Measurements from ENCODE around the gene LIAS. TPM values are rescaled to one million over a fixed set of nuclear protein-coding genes. Genes with fewer than 3 reads are reported as not detected.
"Not testable (repeated sequence)": the region's sequence is repeated elsewhere in the genome, so short reads cannot be mapped to it uniquely, and the experiment has no call there.

The LIAS gene
- 35.0 TPM for total RNA-seq
- long read RNA-seq, full-length matches to known transcripts, result 29 of 32 reads
- long read RNA-seq, partial matches to known transcripts, result 0 of 32 reads
- long read RNA-seq, other reads (novel, unspliced or antisense), result 3 of 32 reads

GRCh38 chr4:39458505-39459300 lies at the start of gene LIAS, which contains the start of gene RPL9:
TSS of gene LIAS (plus strand) at chr4:39459056. CDS start at chr4:39459118, 62 bp downstream.
TSS of gene RPL9 (minus strand) at chr4:39458922. CDS start at chr4:39458439, 483 bp downstream.
- Histone ChIP-seq H3K4me3 (peak within 1 kb of the TSS; percentile 78), H3K4me1 (peaks cover 52% of the 10 kb centered on the region), H3K27ac (replicated peaks) (peak within 1 kb of the TSS; percentile 91), H3K9me3 (replicated peaks) (no peaks in the 10 kb centered on the region), H3K36me3 (peaks cover 65% of the 10 kb centered on the region), H3K27me3 (ENCODE audit: low read depth) (no peaks in the 10 kb centered on the region)
- peak; percentile 94 for DNase-seq
- intact Hi-C loops (cut with micrococcal nuclease), result no loop called here
- no peak for TF ChIP-seq CTCF (IDR thresholded peaks at IDR 0.05; ENCODE audit: borderline replicate concordance)

- no peak for DNase-seq
- TF ChIP-seq CTCF (IDR thresholded peaks at IDR 0.05; ENCODE audit: borderline replicate concordance), result peak; percentile 16
- no peaks in the 10 kb centered on the region for H3K9me3 ChIP-seq (replicated peaks)
- H3K27ac ChIP-seq (replicated peaks), result no peak overlapping the region
- no peaks in the 10 kb centered on the region for H3K36me3 ChIP-seq
- H3K4me1 ChIP-seq, result no peaks in the 10 kb centered on the region
- peaks cover 5% of the 10 kb centered on the region for H3K27me3 ChIP-seq (ENCODE audit: low read depth)
- intact Hi-C loops (cut with micrococcal nuclease), result no loop called here
- H3K4me3 ChIP-seq, result no peak overlapping the region
These were observed 48.4 kb upstream of the LIAS start for GRCh38 chr4:39410415-39410814.

- H3K27ac ChIP-seq (replicated peaks); H3K9me3 ChIP-seq (replicated peaks); H3K36me3 ChIP-seq; H3K27me3 ChIP-seq (ENCODE audit: low read depth); DNase-seq; H3K4me1 ChIP-seq; H3K4me3 ChIP-seq; intact Hi-C loops (cut with micrococcal nuclease): not testable (repeated sequence)
These were observed 47.3 kb upstream of the LIAS start for GRCh38 chr4:39411561-39411960.

GRCh38 chr4:39415678-39416283 lies 43.1 kb upstream of the LIAS start:
- H3K9me3 ChIP-seq (replicated peaks), result no peaks in the 10 kb centered on the region
- H3K4me3 ChIP-seq, result no peak overlapping the region
- H3K36me3 ChIP-seq, result no peaks in the 10 kb centered on the region
- no peak for DNase-seq
- no peaks in the 10 kb centered on the region for H3K4me1 ChIP-seq
- TF ChIP-seq CTCF (IDR thresholded peaks at IDR 0.05; ENCODE audit: borderline replicate concordance), result no peak
- intact Hi-C loops (cut with micrococcal nuclease), result no loop called here
- H3K27ac ChIP-seq (replicated peaks), result no peak overlapping the region
- no peaks in the 10 kb centered on the region for H3K27me3 ChIP-seq (ENCODE audit: low read depth)

GRCh38 chr4:39422247-39422646 lies 36.6 kb upstream of the LIAS start:
- H3K4me3 ChIP-seq, result no peak overlapping the region
- H3K36me3 ChIP-seq, result no peaks in the 10 kb centered on the region
- no peaks in the 10 kb centered on the region for H3K27me3 ChIP-seq (ENCODE audit: low read depth)
- no peaks in the 10 kb centered on the region for H3K9me3 ChIP-seq (replicated peaks)
- no peak for TF ChIP-seq CTCF (IDR thresholded peaks at IDR 0.05; ENCODE audit: borderline replicate concordance)
- DNase-seq, result no peak
- H3K4me1 ChIP-seq, result no peaks in the 10 kb centered on the region
- intact Hi-C loops (cut with micrococcal nuclease), result no loop called here
- H3K27ac ChIP-seq (replicated peaks), result no peak overlapping the region

GRCh38 chr4:39425297-39425696 lies 33.6 kb upstream of the LIAS start:
- intact Hi-C loops (cut with micrococcal nuclease), result not testable (repeated sequence)

More at GRCh38 chr4:39425297-39425696, 33.6 kb upstream of the LIAS start:
- not testable (repeated sequence) for H3K27me3 ChIP-seq (ENCODE audit: low read depth); H3K4me1 ChIP-seq; H3K36me3 ChIP-seq; H3K4me3 ChIP-seq; DNase-seq; H3K9me3 ChIP-seq (replicated peaks); H3K27ac ChIP-seq (replicated peaks)

All from left ventricle myocardium inferior (tissue), 1 donor.